Measurements from ENCODE around the gene CHRM4. TPM values are rescaled to one million over a fixed set of nuclear protein-coding genes. Genes with fewer than 3 reads are reported as not detected.

Gene CHRM4
- total RNA-seq, 1 experiment from 2014 or later: 1.1 TPM

GRCh38 chr11:46367244-46367915 lies 24.2 kb downstream of the CHRM4 start:
- ChIA-PET CTCF (interaction anchor here (1.1 kb wide), 1 partner anchor 16 kb away, joined by 5 read pairs; no protein-coding TSS in a partner anchor), POLR2A (no interaction called here), RAD21 (ENCODE audit: low non-redundant PET in 1 of 2, low total read pairs in 2 of 2, uncharacterized antibody in 2 of 2, unreplicated experiment in 2 of 2) (no interaction called here)
- Histone ChIP-seq H3K27me3 (ENCODE audit: insufficient read depth, low read length) (no peaks in the 10 kb centered on the region), H2AFZ (ENCODE audit: low read depth, low read length, poor library complexity, severe bottlenecking) (no peak overlapping the region), H3K9me2 (ENCODE audit: insufficient read depth) (no peaks in the 10 kb centered on the region), H3K4me3 (replicated peaks in 1 of 2; ENCODE audit: low read depth in 1 of 2, low read length in 2 of 2) (no peak overlapping the region), H3K9me3 (ENCODE audit: control insufficient read depth in 1 of 2, insufficient read depth in 1 of 2, low read depth in 1 of 2, low read length in 2 of 2) (no peaks in the 10 kb centered on the region), H3K36me3 (ENCODE audit: control insufficient read depth in 1 of 2, insufficient read depth in 2 of 2, low read length in 2 of 2) (peaks cover 5 to 12% of the 10 kb centered on the region in 2 experiments; a peak in 3 of 4 replicates), H3K27ac (ENCODE audit: low read depth, low read length) (no peak overlapping the region; the same call in 1 of the 2 replicates), H4K20me1 (ENCODE audit: insufficient read depth) (no peaks in the 10 kb centered on the region), H3K4me2 (ENCODE audit: low read length) (no peak overlapping the region), H3K79me2 (ENCODE audit: insufficient read depth, low read length) (peaks cover 20% of the 10 kb centered on the region), H3K9ac (ENCODE audit: low read length) (no peak overlapping the region), H3K4me1 (ENCODE audit: control insufficient read depth in 1 of 2, insufficient read depth in 2 of 2, low read length in 2 of 2) (peaks cover 16 to 42% of the 10 kb centered on the region in 2 experiments)
- ATAC-seq (peak; percentile 62), DNase-seq (ENCODE audit: low read depth, low spot score) (no peak)
- no TSS peak for BruUV-seq (replicated peaks)
- intact Hi-C loops (cut with micrococcal nuclease): loop anchor here (5.0 kb wide), 1 partner anchor 120 kb away; no protein-coding TSS in a partner anchor
- no peak for TF ChIP-seq ZFX (IDR thresholded peaks at IDR 0.05)
- peak; percentile 74 for TF ChIP-seq RAD21 (IDR thresholded peaks at IDR 0.05; ENCODE audit: low read depth)
- TF ChIP-seq CTCF (IDR thresholded peaks at IDR 0.05 in 2 of 3, conservative IDR thresholded peaks at IDR 0.05 in 1 of 3; ENCODE audit: borderline replicate concordance in 1 of 3, insufficient read depth in 1 of 3, low read depth in 2 of 3, low read length in 2 of 3): peak; percentile 59 to 83 (median 78); a peak in 5 of 6 replicates

GRCh38 chr11:46366661-46367161 lies 24.9 kb downstream of the CHRM4 start:
- BruUV-seq (replicated peaks): no TSS peak
- ATAC-seq: no peak
- TF ChIP-seq EGR1 (IDR thresholded peaks at IDR 0.05; ENCODE audit: low read depth) (no peak), ZNF274 (IDR thresholded peaks at IDR 0.05; ENCODE audit: low read depth, low read length) (no peak), RAD21 (IDR thresholded peaks at IDR 0.05; ENCODE audit: low read depth) (no peak), POLR2A (IDR thresholded peaks at IDR 0.05; ENCODE audit: borderline replicate concordance, extremely low read depth, insufficient read depth, insufficient read length) (no peak), POLR2AphosphoS5 (IDR thresholded peaks at IDR 0.05; ENCODE audit: low read depth, low read length) (no peak), CEBPB (IDR thresholded peaks at IDR 0.05; ENCODE audit: low read depth) (no peak), TCF7L2 (IDR thresholded peaks at IDR 0.05; ENCODE audit: borderline replicate concordance, extremely low read depth, insufficient read depth, insufficient read length) (no peak), ZFX (IDR thresholded peaks at IDR 0.05) (no peak)
- TF ChIP-seq, protein P1, sequence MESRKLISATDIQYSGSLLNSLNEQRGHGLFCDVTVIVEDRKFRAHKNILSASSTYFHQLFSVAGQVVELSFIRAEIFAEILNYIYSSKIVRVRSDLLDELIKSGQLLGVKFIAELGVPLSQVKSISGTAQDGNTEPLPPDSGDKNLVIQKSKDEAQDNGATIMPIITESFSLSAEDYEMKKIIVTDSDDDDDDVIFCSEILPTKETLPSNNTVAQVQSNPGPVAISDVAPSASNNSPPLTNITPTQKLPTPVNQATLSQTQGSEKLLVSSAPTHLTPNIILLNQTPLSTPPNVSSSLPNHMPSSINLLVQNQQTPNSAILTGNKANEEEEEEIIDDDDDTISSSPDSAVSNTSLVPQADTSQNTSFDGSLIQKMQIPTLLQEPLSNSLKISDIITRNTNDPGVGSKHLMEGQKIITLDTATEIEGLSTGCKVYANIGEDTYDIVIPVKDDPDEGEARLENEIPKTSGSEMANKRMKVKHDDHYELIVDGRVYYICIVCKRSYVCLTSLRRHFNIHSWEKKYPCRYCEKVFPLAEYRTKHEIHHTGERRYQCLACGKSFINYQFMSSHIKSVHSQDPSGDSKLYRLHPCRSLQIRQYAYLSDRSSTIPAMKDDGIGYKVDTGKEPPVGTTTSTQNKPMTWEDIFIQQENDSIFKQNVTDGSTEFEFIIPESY (IDR thresholded peaks at IDR 0.05; ENCODE audit: extremely low read depth, insufficient replicate concordance, low read length): no peak
- TF ChIP-seq, protein P2, sequence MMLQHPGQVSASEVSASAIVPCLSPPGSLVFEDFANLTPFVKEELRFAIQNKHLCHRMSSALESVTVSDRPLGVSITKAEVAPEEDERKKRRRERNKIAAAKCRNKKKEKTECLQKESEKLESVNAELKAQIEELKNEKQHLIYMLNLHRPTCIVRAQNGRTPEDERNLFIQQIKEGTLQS (IDR thresholded peaks at IDR 0.05): no peak

More at GRCh38 chr11:46366661-46367161, 24.9 kb downstream of the CHRM4 start:
- Histone ChIP-seq H3K27me3 (ENCODE audit: insufficient read depth, low read length) (no peaks in the 10 kb centered on the region), H3K9me3 (ENCODE audit: control insufficient read depth in 1 of 2, insufficient read depth in 1 of 2, low read depth in 1 of 2, low read length in 2 of 2) (no peaks in the 10 kb centered on the region), H3K4me2 (ENCODE audit: low read length) (no peak overlapping the region), H2AFZ (ENCODE audit: low read depth, low read length, poor library complexity, severe bottlenecking) (no peak overlapping the region), H3K4me1 (ENCODE audit: control insufficient read depth in 1 of 2, insufficient read depth in 2 of 2, low read length in 2 of 2) (peaks cover 20 to 49% of the 10 kb centered on the region in 2 experiments), H4K20me1 (ENCODE audit: insufficient read depth) (no peaks in the 10 kb centered on the region), H3K27ac (ENCODE audit: low read depth, low read length) (no peak overlapping the region; the same call in 1 of the 2 replicates), H3K4me3 (replicated peaks in 1 of 2; ENCODE audit: low read depth in 1 of 2, low read length in 2 of 2) (no peak overlapping the region), H3K9ac (ENCODE audit: low read length) (no peak overlapping the region), H3K36me3 (ENCODE audit: control insufficient read depth in 1 of 2, insufficient read depth in 2 of 2, low read length in 2 of 2) (peaks cover 3 to 12% of the 10 kb centered on the region in 2 experiments; a peak in 2 of 4 replicates), H3K79me2 (ENCODE audit: insufficient read depth, low read length) (peaks cover 24% of the 10 kb centered on the region), H3K9me2 (ENCODE audit: insufficient read depth) (no peaks in the 10 kb centered on the region)
- RAD21 ChIA-PET (ENCODE audit: low non-redundant PET in 1 of 2, low total read pairs in 2 of 2, uncharacterized antibody in 2 of 2, unreplicated experiment in 2 of 2): no interaction called here
- intact Hi-C loops (cut with micrococcal nuclease): loop anchor here (5.0 kb wide), 1 partner anchor 119 kb away; no protein-coding TSS in a partner anchor
- POLR2A ChIA-PET: no interaction called here
- CTCF ChIA-PET: interaction anchor here (0.6 to 1.1 kb wide), 3 partner anchors 13 to 52 kb away, joined by 3 to 5 read pairs (median 3); no protein-coding TSS in a partner anchor
- DNase-seq (ENCODE audit: low read depth, low spot score): no peak

All from HCT116 (cell line).